Astrocyte of the spinal cord (primary cell): ENCODE measurements around the gene SHANK2.

Source experiments
- DNase-seq: peaks from one replicate; pipeline ENCODE4 v3.0.0; 2011; ENCODE audit warnings: low read depth, low spot score
- H3K4me3 ChIP-seq: 2 replicates; pipeline ENCODE4 v1.5.1; 2011; ENCODE audit warnings: low read depth, mild to moderate bottlenecking, low read length, moderate library complexity
- CTCF ChIP-seq: IDR thresholded peaks from 2 replicates; pipeline ENCODE4 v1.5.1; 2012; ENCODE audit warnings: low read depth, mild to moderate bottlenecking, low read length, inconsistent platforms
- in situ Hi-C: cut with HindIII; loops from 2 replicates; pipeline ENCODE4 v1.10.0; 2017; ENCODE audit warnings: low sequenced_read_pairs

SHANK2 gene

DNA sequence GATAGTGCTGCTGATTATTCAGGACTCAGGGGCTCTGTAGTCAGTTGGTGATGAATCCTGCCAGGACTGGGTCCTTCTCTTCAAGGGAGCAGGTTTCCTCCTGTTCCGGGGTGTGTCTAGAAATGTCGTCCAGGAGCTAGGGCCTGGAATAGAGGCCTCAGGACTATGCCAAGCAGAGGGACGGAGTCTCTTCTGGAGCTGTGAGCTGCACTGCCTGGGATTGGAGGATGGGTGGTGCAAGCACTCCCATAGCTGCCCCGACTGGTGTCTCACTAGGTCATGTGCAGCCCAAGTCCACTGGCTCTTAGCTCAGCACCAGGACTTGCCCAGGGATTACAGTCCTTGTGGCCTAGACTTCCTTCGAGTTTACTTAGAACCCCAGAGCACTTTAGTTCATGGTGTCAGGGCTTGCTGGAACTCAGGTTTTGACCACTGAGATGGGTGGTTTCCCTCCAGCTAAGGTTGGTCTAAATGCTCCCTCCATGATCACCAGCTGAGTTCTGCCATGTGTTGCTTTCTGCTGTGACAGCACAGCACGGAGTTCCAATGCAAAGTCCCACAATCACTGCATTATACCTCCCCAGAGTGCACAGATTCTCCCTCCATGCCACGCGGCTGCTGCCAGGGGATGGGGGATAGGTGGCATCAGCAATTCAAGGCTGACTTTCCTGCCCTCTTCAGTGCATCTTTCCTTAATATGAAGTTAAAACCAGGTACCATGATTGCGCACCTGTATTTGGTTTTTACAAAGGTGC, 42.6 kb upstream of the SHANK2 start:
- in situ Hi-C loops, result no loop called here
- H3K4me3 ChIP-seq, result no peak overlapping the region
- no peak for DNase-seq
- TF ChIP-seq CTCF, result no peak

- no peak for TF ChIP-seq CTCF
- no peak overlapping the region for H3K4me3 ChIP-seq
- DNase-seq, result no peak
- in situ Hi-C loops, result no loop called here
These were observed 41.8 kb upstream of the SHANK2 start for GRCh38 chr11:71293961-71294782.

GRCh38 chr11:71286701-71287643, 34.6 kb upstream of the SHANK2 start:
- TF ChIP-seq CTCF, result no peak
- H3K4me3 ChIP-seq, result no peak overlapping the region
- peak; percentile 97 for DNase-seq
- in situ Hi-C loops, result no loop called here

DNA sequence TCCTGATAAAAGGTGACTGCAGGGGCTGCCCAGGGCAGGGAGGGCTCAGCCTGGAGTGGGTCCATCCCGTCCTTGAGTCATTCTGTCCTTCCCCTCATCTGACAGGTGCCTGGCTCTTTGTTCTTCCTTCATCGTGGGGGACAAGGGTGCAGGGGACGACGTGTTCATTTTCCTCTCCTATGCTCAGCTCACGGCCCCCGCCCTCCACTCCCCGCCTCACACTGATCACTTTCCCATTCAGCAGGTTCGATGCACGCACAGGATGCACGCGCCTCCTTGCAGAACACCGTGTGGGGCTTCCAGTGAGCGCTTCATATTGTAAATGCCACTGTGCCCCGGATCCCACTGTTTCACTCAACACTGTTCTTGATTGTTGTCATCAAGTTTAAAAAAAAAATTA, 32.7 kb upstream of the SHANK2 start:
- DNase-seq, result no peak
- no peak for TF ChIP-seq CTCF
- in situ Hi-C loops, result no loop called here
- no peak overlapping the region for H3K4me3 ChIP-seq

DNA sequence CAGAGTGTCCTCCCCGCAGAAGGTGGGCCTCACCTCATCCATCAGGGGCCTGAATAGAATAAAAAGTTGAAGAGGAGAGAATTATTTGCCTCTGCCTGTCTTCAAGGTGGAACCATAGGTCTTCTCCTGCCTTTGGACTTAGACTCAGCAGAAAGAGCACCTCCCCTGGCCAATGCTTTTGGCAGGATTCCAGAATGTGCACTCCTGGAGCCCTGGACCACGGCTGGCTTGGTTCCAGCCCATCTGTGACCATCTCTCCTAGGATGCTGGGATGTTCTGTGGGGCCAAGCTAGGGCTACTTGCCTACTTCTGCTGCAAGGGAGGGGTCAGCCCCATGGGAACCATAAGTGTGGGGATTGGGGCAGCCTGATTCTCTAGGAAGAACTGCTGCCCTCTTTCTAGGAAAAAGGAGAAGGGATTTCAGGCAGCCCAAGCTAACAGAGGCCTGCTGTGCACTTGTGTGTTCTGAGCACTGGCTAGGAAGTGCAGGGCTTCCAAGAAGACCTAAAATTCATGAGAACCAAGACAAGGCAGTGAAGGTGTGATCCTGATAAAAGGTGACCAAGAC, 32.2 kb upstream of the SHANK2 start:
- in situ Hi-C loops, result no loop called here
- no peak for DNase-seq
- no peak for TF ChIP-seq CTCF
- no peak overlapping the region for H3K4me3 ChIP-seq

- no peak for DNase-seq
- no peak overlapping the region for H3K4me3 ChIP-seq
- no peak for TF ChIP-seq CTCF
- in situ Hi-C loops, result no loop called here
These were observed 31.6 kb upstream of the SHANK2 start for GRCh38 chr11:71283971-71284441.
